Measurements from ENCODE around the gene INHBE. TPM values are rescaled to one million over a fixed set of nuclear protein-coding genes. Genes with fewer than 3 reads are reported as not detected.
A peak's percentile ranks its signal among the peaks of the same experiment; 100 is the strongest.

The INHBE gene
- polyA plus RNA-seq, 3 donors: not detected

- no peak overlapping the region for H3K27ac Mint-ChIP-seq
- TF ChIP-seq CTCF (IDR thresholded peaks at IDR 0.05): no peak
- H3K4me3 ChIP-seq (replicated peaks in 1 of 3; ENCODE audit: low read depth in 2 of 3, low read length in 3 of 3): no peak overlapping the region
- H3K4me2 ChIP-seq (replicated peaks; ENCODE audit: extremely low read depth, low read length, poor library complexity, severe bottlenecking): no peak overlapping the region
- no peak overlapping the region for H3K4me3 Mint-ChIP-seq
- H3K9me3 Mint-ChIP-seq: peaks cover 0 to 17% (median 10%) of the 10 kb centered on the region in 7 donors
- intact Hi-C loops (cut with micrococcal nuclease): no loop called here
- no peaks in the 10 kb centered on the region for H4K20me1 ChIP-seq (ENCODE audit: insufficient read depth, low read length)
- H3K36me3 ChIP-seq (replicated peaks in 1 of 2; ENCODE audit: control insufficient read depth in 1 of 2, insufficient read depth in 2 of 2, low read length in 2 of 2): no peaks in the 10 kb centered on the region
- no peaks in the 10 kb centered on the region for H3K4me1 ChIP-seq (ENCODE audit: control insufficient read depth in 1 of 2, insufficient read depth in 2 of 2, low read length in 2 of 2)
- peak overlapping the region; percentile 37 for H2AFZ ChIP-seq (ENCODE audit: insufficient read depth, low read depth, low read length, poor library complexity, severe bottlenecking)
- peaks cover 6 to 7% of the 10 kb centered on the region in 2 donors for H3K9me3 ChIP-seq (replicated peaks in 1 of 2; ENCODE audit: control insufficient read depth in 1 of 2, insufficient read depth in 1 of 2, low read length in 2 of 2)
- no peak overlapping the region for H3K9ac ChIP-seq (ENCODE audit: insufficient read depth, low read length, poor library complexity, severe bottlenecking)
- H3K36me3 Mint-ChIP-seq: no peaks in the 10 kb centered on the region
- 88% methylated on average over 2 of the region's 5 CpGs for WGBS (ENCODE audit: insufficient coverage)
- H3K79me2 ChIP-seq (ENCODE audit: insufficient read depth, low read length): no peaks in the 10 kb centered on the region
- no peaks in the 10 kb centered on the region for H3K27me3 ChIP-seq (ENCODE audit: control insufficient read depth in 2 of 2, insufficient read depth in 2 of 2, low read length in 2 of 2)
- H3K4me1 Mint-ChIP-seq: peaks cover 3% of the 10 kb centered on the region
- no peak overlapping the region for H3K27ac ChIP-seq (ENCODE audit: low read depth in 1 of 2, low read length in 2 of 2)
- peaks cover 0 to 1% (median 0%) of the 10 kb centered on the region in 3 donors for H3K27me3 Mint-ChIP-seq (ENCODE audit: low read depth in 3 of 3)
- DNase-seq: no peak
These were observed 10.4 kb upstream of the INHBE start for GRCh38 chr12:57444744-57445143.

- H2AFZ ChIP-seq (ENCODE audit: insufficient read depth, low read depth, low read length, poor library complexity, severe bottlenecking): no peak overlapping the region
- no peak overlapping the region for H3K27ac Mint-ChIP-seq
- 100% methylated on average over 3 of the region's 6 CpGs for WGBS (ENCODE audit: insufficient coverage)
These were observed 8.7 kb upstream of the INHBE start for GRCh38 chr12:57446292-57446960.

More at GRCh38 chr12:57446292-57446960, 8.7 kb upstream of the INHBE start:
- DNase-seq: no peak
- Histone ChIP-seq H3K27me3 (ENCODE audit: control insufficient read depth in 2 of 2, insufficient read depth in 2 of 2, low read length in 2 of 2) (no peaks in the 10 kb centered on the region), H3K9ac (ENCODE audit: insufficient read depth, low read length, poor library complexity, severe bottlenecking) (no peak overlapping the region), H3K4me2 (replicated peaks; ENCODE audit: extremely low read depth, low read length, poor library complexity, severe bottlenecking) (no peak overlapping the region), H3K36me3 (replicated peaks in 1 of 2; ENCODE audit: control insufficient read depth in 1 of 2, insufficient read depth in 2 of 2, low read length in 2 of 2) (no peaks in the 10 kb centered on the region), H3K27ac (ENCODE audit: low read depth in 1 of 2, low read length in 2 of 2) (no peak overlapping the region), H4K20me1 (ENCODE audit: insufficient read depth, low read length) (no peaks in the 10 kb centered on the region), H3K4me1 (ENCODE audit: control insufficient read depth in 1 of 2, insufficient read depth in 2 of 2, low read length in 2 of 2) (no peaks in the 10 kb centered on the region), H3K4me3 (replicated peaks in 1 of 3; ENCODE audit: low read depth in 2 of 3, low read length in 3 of 3) (no peak overlapping the region), H3K9me3 (replicated peaks in 1 of 2; ENCODE audit: control insufficient read depth in 1 of 2, insufficient read depth in 1 of 2, low read length in 2 of 2) (peaks cover 4 to 5% of the 10 kb centered on the region in 2 donors), H3K79me2 (ENCODE audit: insufficient read depth, low read length) (no peaks in the 10 kb centered on the region)
- Mint-ChIP-seq H3K27me3 (ENCODE audit: low read depth in 3 of 3) (peaks cover 0 to 2% (median 0%) of the 10 kb centered on the region in 3 donors), H3K9me3 (peaks cover 0 to 8% (median 4%) of the 10 kb centered on the region in 7 donors), H3K4me1 (no peaks in the 10 kb centered on the region), H3K36me3 (no peaks in the 10 kb centered on the region), H3K4me3 (no peak overlapping the region)
- intact Hi-C loops (cut with micrococcal nuclease): no loop called here
- TF ChIP-seq CTCF (IDR thresholded peaks at IDR 0.05): no peak
